ENCODE results near the gene CTNNA1. TPM values are rescaled to one million over a fixed set of nuclear protein-coding genes. Genes with fewer than 3 reads are reported as not detected.
A peak's percentile ranks its signal among the peaks of the same experiment; 100 is the strongest.

The CTNNA1 gene
- total and polyA plus RNA-seq, 4 donors: 107 to 446 (median 278) TPM

GRCh38 chr5:138951986-138952735 lies 198.9 kb downstream of the CTNNA1 start:
- peaks cover 0 to 4% of the 10 kb centered on the region in 2 donors for H3K4me1 ChIP-seq (ENCODE audit: control insufficient read depth in 1 of 2, insufficient read depth in 2 of 2, low read length in 2 of 2)
- intact Hi-C loops (cut with DNase I): loop anchor here in 1 of 2 donors (5.0 kb wide), 1 partner anchor 75 kb away; no protein-coding TSS in a partner anchor

GRCh38 chr5:138952962-138953361 lies 199.7 kb downstream of the CTNNA1 start:
- no peaks in the 10 kb centered on the region for H3K36me3 ChIP-seq (ENCODE audit: control insufficient read depth in 1 of 2, insufficient read depth in 2 of 2, low read length in 1 of 2)
- intact Hi-C loops (cut with DNase I): loop anchor here in 1 of 2 donors (5.0 kb wide), 1 partner anchor 74 kb away; no protein-coding TSS in a partner anchor
- H3K4me1 ChIP-seq (ENCODE audit: control insufficient read depth in 1 of 2, insufficient read depth in 2 of 2, low read length in 2 of 2): peaks cover 0 to 4% of the 10 kb centered on the region in 2 donors
- no peak overlapping the region for H3K4me3 ChIP-seq (ENCODE audit: low read length in 2 of 2)
- no peaks in the 10 kb centered on the region for H3K27me3 ChIP-seq (ENCODE audit: control insufficient read depth in 1 of 2, insufficient read depth in 2 of 2, low read length in 1 of 2)
- ATAC-seq (ENCODE audit: low FRiP score): no peak
- no peak for DNase-seq
- peak overlapping the region in 1 of 2 donors; percentile 72 for H3K27ac ChIP-seq (ENCODE audit: low read depth in 1 of 2, low read length in 2 of 2)
- 1 to 6% methylated on average over 6 of the region's 6 CpGs for WGBS, 2 donors
- no peaks in the 10 kb centered on the region for H3K9me3 ChIP-seq (ENCODE audit: control insufficient read depth, low read length)

More at GRCh38 chr5:138951986-138952735, 198.9 kb downstream of the CTNNA1 start:
- H3K36me3 ChIP-seq (ENCODE audit: control insufficient read depth in 1 of 2, insufficient read depth in 2 of 2, low read length in 1 of 2): peaks cover 0 to 2% of the 10 kb centered on the region in 2 donors
- H3K27me3 ChIP-seq (ENCODE audit: control insufficient read depth in 1 of 2, insufficient read depth in 2 of 2, low read length in 1 of 2): no peaks in the 10 kb centered on the region
- ATAC-seq (ENCODE audit: low FRiP score): no peak
- no peak overlapping the region for H3K4me3 ChIP-seq (ENCODE audit: low read length in 2 of 2)
- H3K9me3 ChIP-seq (ENCODE audit: control insufficient read depth, low read length): no peaks in the 10 kb centered on the region
- DNase-seq: no peak
- no peak overlapping the region for H3K27ac ChIP-seq (ENCODE audit: low read depth in 1 of 2, low read length in 2 of 2)
- 53 to 58% methylated on average over 17 of the region's 17 CpGs for WGBS, 2 donors

- Histone ChIP-seq H3K27me3 (ENCODE audit: control insufficient read depth in 1 of 2, insufficient read depth in 2 of 2, low read length in 1 of 2) (no peaks in the 10 kb centered on the region), H3K9me3 (ENCODE audit: control insufficient read depth, low read length) (no peaks in the 10 kb centered on the region), H3K36me3 (ENCODE audit: control insufficient read depth in 1 of 2, insufficient read depth in 2 of 2, low read length in 1 of 2) (no peaks in the 10 kb centered on the region), H3K4me1 (ENCODE audit: control insufficient read depth in 1 of 2, insufficient read depth in 2 of 2, low read length in 2 of 2) (peaks cover 0 to 4% of the 10 kb centered on the region in 2 donors), H3K4me3 (ENCODE audit: low read length in 2 of 2) (no peak overlapping the region), H3K27ac (ENCODE audit: low read depth in 1 of 2, low read length in 2 of 2) (peak overlapping the region in 1 of 2 donors; percentile 72)
- intact Hi-C loops (cut with DNase I): loop anchor here in 1 of 2 donors (5.0 kb wide), 1 partner anchor 74 kb away; no protein-coding TSS in a partner anchor
- DNase-seq (peak; percentile 88 to 91), ATAC-seq (ENCODE audit: low FRiP score) (peak; percentile 74)
- 21 to 27% methylated on average over 14 of the region's 14 CpGs for WGBS, 2 donors
These were observed 200.4 kb downstream of the CTNNA1 start for GRCh38 chr5:138953387-138954256.

GRCh38 chr5:138954257-138955012 lies 201.2 kb downstream of the CTNNA1 start:
- no peak overlapping the region for H3K4me3 ChIP-seq (ENCODE audit: low read length in 2 of 2)
- 56 to 63% methylated on average over 4 of the region's 4 CpGs for WGBS, 2 donors
- peak overlapping the region; percentile 20 to 34 for H3K27ac ChIP-seq (ENCODE audit: low read depth in 1 of 2, low read length in 2 of 2)
- no peaks in the 10 kb centered on the region for H3K9me3 ChIP-seq (ENCODE audit: control insufficient read depth, low read length)
- intact Hi-C loops (cut with DNase I): loop anchor here in 1 of 2 donors (5.0 kb wide), 1 partner anchor 73 kb away; no protein-coding TSS in a partner anchor
- no peak for ATAC-seq (ENCODE audit: low FRiP score)
- no peaks in the 10 kb centered on the region for H3K36me3 ChIP-seq (ENCODE audit: control insufficient read depth in 1 of 2, insufficient read depth in 2 of 2, low read length in 1 of 2)
- H3K27me3 ChIP-seq (ENCODE audit: control insufficient read depth in 1 of 2, insufficient read depth in 2 of 2, low read length in 1 of 2): no peaks in the 10 kb centered on the region
- H3K4me1 ChIP-seq (ENCODE audit: control insufficient read depth in 1 of 2, insufficient read depth in 2 of 2, low read length in 2 of 2): peaks cover 0 to 4% of the 10 kb centered on the region in 2 donors
- no peak for DNase-seq

- intact Hi-C loops (cut with DNase I): no loop called here
- Histone ChIP-seq H3K4me3 (ENCODE audit: low read length in 2 of 2) (no peak overlapping the region), H3K36me3 (ENCODE audit: control insufficient read depth in 1 of 2, insufficient read depth in 2 of 2, low read length in 1 of 2) (no peaks in the 10 kb centered on the region), H3K27me3 (ENCODE audit: control insufficient read depth in 1 of 2, insufficient read depth in 2 of 2, low read length in 1 of 2) (no peaks in the 10 kb centered on the region), H3K4me1 (ENCODE audit: control insufficient read depth in 1 of 2, insufficient read depth in 2 of 2, low read length in 2 of 2) (peaks cover 0 to 4% of the 10 kb centered on the region in 2 donors), H3K27ac (ENCODE audit: low read depth in 1 of 2, low read length in 2 of 2) (no peak overlapping the region), H3K9me3 (ENCODE audit: control insufficient read depth, low read length) (no peaks in the 10 kb centered on the region)
- DNase-seq: peak in 1 of 2 donors; percentile 76
- ATAC-seq (ENCODE audit: low FRiP score): no peak
- 69 to 76% methylated on average over 12 of the region's 12 CpGs for WGBS, 2 donors
These were observed 201.9 kb downstream of the CTNNA1 start for GRCh38 chr5:138955013-138955660.

- no peak overlapping the region for H3K4me3 ChIP-seq (ENCODE audit: low read length in 2 of 2)
- ATAC-seq (ENCODE audit: low FRiP score) (no peak), DNase-seq (no peak)
- H3K27me3 ChIP-seq (ENCODE audit: control insufficient read depth in 1 of 2, insufficient read depth in 2 of 2, low read length in 1 of 2): no peaks in the 10 kb centered on the region
- H3K36me3 ChIP-seq (ENCODE audit: control insufficient read depth in 1 of 2, insufficient read depth in 2 of 2, low read length in 1 of 2): no peaks in the 10 kb centered on the region
- H3K9me3 ChIP-seq (ENCODE audit: control insufficient read depth, low read length): no peaks in the 10 kb centered on the region
- no peak overlapping the region for H3K27ac ChIP-seq (ENCODE audit: low read depth in 1 of 2, low read length in 2 of 2)
- H3K4me1 ChIP-seq (ENCODE audit: control insufficient read depth in 1 of 2, insufficient read depth in 2 of 2, low read length in 2 of 2): peaks cover 0 to 4% of the 10 kb centered on the region in 2 donors
- WGBS, 2 donors: 65 to 73% methylated on average over 9 of the region's 9 CpGs
- intact Hi-C loops (cut with DNase I): no loop called here
These were observed 202.6 kb downstream of the CTNNA1 start for GRCh38 chr5:138955671-138956295.

- 84 to 92% methylated on average over 1 of the region's 1 CpG for WGBS, 2 donors
- intact Hi-C loops (cut with DNase I): no loop called here
These were observed 203.6 kb downstream of the CTNNA1 start for GRCh38 chr5:138956801-138957200.

More at GRCh38 chr5:138956801-138957200, 203.6 kb downstream of the CTNNA1 start:
- H3K4me3 ChIP-seq (ENCODE audit: low read length in 2 of 2): no peak overlapping the region
- no peak overlapping the region for H3K27ac ChIP-seq (ENCODE audit: low read depth in 1 of 2, low read length in 2 of 2)
- ATAC-seq (ENCODE audit: low FRiP score): no peak
- peaks cover 0 to 4% of the 10 kb centered on the region in 2 donors for H3K4me1 ChIP-seq (ENCODE audit: control insufficient read depth in 1 of 2, insufficient read depth in 2 of 2, low read length in 2 of 2)
- no peaks in the 10 kb centered on the region for H3K36me3 ChIP-seq (ENCODE audit: control insufficient read depth in 1 of 2, insufficient read depth in 2 of 2, low read length in 1 of 2)
- H3K27me3 ChIP-seq (ENCODE audit: control insufficient read depth in 1 of 2, insufficient read depth in 2 of 2, low read length in 1 of 2): no peaks in the 10 kb centered on the region
- DNase-seq: no peak
- no peaks in the 10 kb centered on the region for H3K9me3 ChIP-seq (ENCODE audit: control insufficient read depth, low read length)

All from aorta (tissue), 5 donors.